SJSA1 (cell line): Measurements from ENCODE around the gene SNAPC1. TPM values are rescaled to one million over a fixed set of nuclear protein-coding genes. Genes with fewer than 3 reads are reported as not detected.

Experiments used
- total RNA-seq: library from RNA; depleted of rRNA; stranded (reverse); fragments of >200 nt; shearing (Covaris generic); gene quantifications from 2 replicates; pipeline ENCODE4 v1.2.3, GENCODE V29; 2014; rRNA removed

SNAPC1 gene
- total RNA-seq, 1 experiment from 2014 or later, result 21.4 TPM

Other genes with a start within 250 kb of the SNAPC1 start
- gene HIF1A, start 66.9 kb upstream of the SNAPC1 start, total RNA-seq, result 162 and 227 TPM in 2 replicates
- 0.18 and 0.31 TPM in 2 replicates for gene SYT16, start 50.3 kb downstream of the SNAPC1 start, total RNA-seq